CD4-positive, alpha-beta T cell treated with Interleukin-15 for 1 hour (primary cell): ENCODE results near the gene PDZK1.
"Not testable (repeated sequence)": the region's sequence is repeated elsewhere in the genome, so short reads cannot be mapped to it uniquely, and the experiment has no call there.

Experiments
- DNase-seq: peaks from one replicate; pipeline ENCODE4 v3.0.0-alpha.2; 2020

Gene PDZK1

GRCh38 chr1:145656245-145656943, 50.8 kb downstream of the PDZK1 start:
- not testable (repeated sequence) for DNase-seq

- DNase-seq, result not testable (repeated sequence)
Observed at GRCh38 chr1:145643990-145644389, 63.2 kb downstream of the PDZK1 start.

- not testable (repeated sequence) for DNase-seq
Observed at GRCh38 chr1:145641886-145642285, 65.3 kb downstream of the PDZK1 start.

GRCh38 chr1:145636237-145636636, 70.9 kb downstream of the PDZK1 start:
- DNase-seq, result not testable (repeated sequence)

- DNase-seq, result not testable (repeated sequence)
Observed at GRCh38 chr1:145622177-145622576, 85.0 kb downstream of the PDZK1 start.
